GM23338 (cell line): Measurements from ENCODE around the gene ZBTB24. TPM values are rescaled to one million over a fixed set of nuclear protein-coding genes. Genes with fewer than 3 reads are reported as not detected.

ENCODE experiments used
- ATAC-seq: fragments of 200-7000 bp; cut with Tn5 transposase; 3 replicates; pipeline ENCODE4 v1.9.1; 2020
- DNase-seq: peaks from one replicate; pipeline ENCODE4 v3.0.0-alpha.2; 2015; ENCODE audit warnings: low spot score
- H2AFZ ChIP-seq: fragments of 200-600 bp; sonication (generic); 2 replicates; pipeline ENCODE4 v1.8.0; 2016; ENCODE audit warnings: antibody characterized with exemption, mild to moderate bottlenecking, moderate library complexity
- H3F3A ChIP-seq: fragments of 200-600 bp; sonication (generic); replicated peaks from 2 replicates; pipeline ENCODE4 v1.8.0; 2017; ENCODE audit warnings: antibody characterized with exemption, mixed run types, low read depth
- H3K27ac ChIP-seq: fragments of 200-600 bp; sonication (generic); 2 replicates; pipeline ENCODE4 v1.6.1; 2016; ENCODE audit warnings: low read depth
- H3K27me3 ChIP-seq: fragments of 200-600 bp; sonication (generic); 2 replicates; pipeline ENCODE4 v1.8.0; 2016; ENCODE audit warnings: mild to moderate bottlenecking, mixed run types, moderate library complexity; ENCODE audit not compliant: insufficient read depth
- H3K36me3 ChIP-seq: fragments of 200-600 bp; sonication (generic); 2 replicates; pipeline ENCODE4 v1.8.0; 2016; ENCODE audit warnings: mild to moderate bottlenecking; ENCODE audit not compliant: insufficient read depth
- H3K4me1 ChIP-seq: fragments of 200-600 bp; sonication (generic); 2 replicates; pipeline ENCODE4 v1.8.0; 2016; ENCODE audit warnings: mild to moderate bottlenecking, moderate library complexity; ENCODE audit not compliant: insufficient read depth
- H3K4me2 ChIP-seq: fragments of 200-600 bp; sonication (generic); 2 replicates; pipeline ENCODE4 v1.7.1; 2017; ENCODE audit warnings: mixed run types
- H3K4me3 ChIP-seq: fragments of 200-600 bp; sonication (generic); 2 replicates; pipeline ENCODE4 v1.6.1; 2016; ENCODE audit warnings: mixed run types
- H3K79me2 ChIP-seq: fragments of 200-600 bp; sonication (generic); replicated peaks from 2 replicates; pipeline ENCODE4 v1.8.0; 2017; ENCODE audit warnings: mild to moderate bottlenecking; ENCODE audit not compliant: insufficient read depth
- H3K9me2 ChIP-seq: fragments of 200-600 bp; sonication (generic); 2 replicates; pipeline ENCODE4 v1.8.0; 2017; ENCODE audit not compliant: insufficient read depth
- H4K20me1 ChIP-seq: fragments of 200-600 bp; sonication (generic); replicated peaks from 2 replicates; pipeline ENCODE4 v1.8.0; 2017; ENCODE audit warnings: mild to moderate bottlenecking; ENCODE audit not compliant: insufficient read depth
- H3K27ac Mint-ChIP-seq: 2 replicates; pipeline ENCODE4 v1.8.0; 2020; ENCODE audit warnings: inconsistent platforms, mild to moderate bottlenecking, moderate library complexity, mixed read lengths
- H3K27me3 Mint-ChIP-seq: 3 replicates; pipeline ENCODE4 v1.8.0; 2022; ENCODE audit warnings: low read depth, mild to moderate bottlenecking, moderate library complexity, mixed read lengths, inconsistent platforms; ENCODE audit not compliant: insufficient read depth, poor library complexity
- H3K36me3 Mint-ChIP-seq: 3 replicates; pipeline ENCODE4 v1.8.0; 2021; ENCODE audit warnings: low read depth, mild to moderate bottlenecking, inconsistent platforms, moderate library complexity, mixed read lengths
- H3K4me1 Mint-ChIP-seq: 3 replicates; pipeline ENCODE4 v1.8.0; 2020; ENCODE audit warnings: mild to moderate bottlenecking, inconsistent platforms, mixed read lengths
- H3K4me3 Mint-ChIP-seq: 3 replicates; pipeline ENCODE4 v1.8.0; 2021; ENCODE audit warnings: moderate library complexity, mild to moderate bottlenecking, inconsistent platforms, mixed read lengths
- H3K9me3 Mint-ChIP-seq: 3 replicates; pipeline ENCODE4 v1.8.0; 2020; ENCODE audit warnings: moderate library complexity, mild to moderate bottlenecking, inconsistent platforms, mixed read lengths
- CTCF ChIP-seq, 2 experiments: fragments of 200-600 bp in 1 of 2; sonication (generic) in 1 of 2; conservative IDR thresholded peaks; 2 replicates each; pipeline versions ENCODE4 v1.5.1 to v1.6.1; 2016 to 2017; ENCODE audit warnings: antibody characterized with exemption in 2 of 2, low read depth in 2 of 2, mild to moderate bottlenecking in 2 of 2, moderate library complexity in 1 of 2
- NANOG ChIP-seq: IDR thresholded peaks from 2 replicates; pipeline ENCODE4 v1.6.1; 2016; ENCODE audit warnings: antibody characterized with exemption, borderline replicate concordance
- POLR2AphosphoS5 ChIP-seq: IDR thresholded peaks from 2 replicates; pipeline ENCODE4 v1.6.1; 2016; ENCODE audit warnings: antibody characterized with exemption, low read depth
- ZNF331 ChIP-seq: fragments of 250-450 bp; sonication (Bioruptor Pico); IDR thresholded peaks from 2 replicates; pipeline ENCODE4 v1.5.0; 2020; ENCODE audit warnings: low read depth, mild to moderate bottlenecking, moderate library complexity
- ZNF462 ChIP-seq: fragments of 250-450 bp; sonication (Bioruptor Pico); IDR thresholded peaks from 2 replicates; pipeline ENCODE4 v1.5.0; 2020; ENCODE audit warnings: mild to moderate bottlenecking, moderate library complexity
- polyA plus RNA-seq: library from polyadenylated mRNA; unstranded; fragments of >200 nt; fragmentation: Nextera tagmentation; extraction: Ambion mirVana; gene quantifications from 2 replicates; pipeline ENCODE4 v1.2.1, GENCODE V29; 2016
- total RNA-seq: library from RNA; depleted of rRNA; stranded (reverse); fragments of >200 nt; shearing (Covaris generic); gene quantifications from 2 replicates; pipeline ENCODE4 v1.2.3, GENCODE V29; 2014

The ZBTB24 gene
- total and polyA plus RNA-seq, 2 experiments from 2014 or later, result 7.9 to 22.0 TPM

GRCh38 chr6:109441069-109441816 is 41.8 kb downstream of the ZBTB24 start:
- H3K27ac ChIP-seq, result no peak overlapping the region
- Mint-ChIP-seq H3K27me3 (peaks cover 23% of the 10 kb centered on the region), H3K36me3 (peaks cover 28% of the 10 kb centered on the region), H3K9me3 (no peaks in the 10 kb centered on the region), H3K4me3 (peak overlapping the region; percentile 96), H3K4me1 (peaks cover 12% of the 10 kb centered on the region; the same call in 2 of the 3 replicates), H3K27ac (peak overlapping the region; percentile 89)
- TF ChIP-seq NANOG (no peak), POLR2AphosphoS5 (peak; percentile 12; the same call in 1 of the 2 replicates), ZNF462 (CRISPR knock-in tag) (no peak), CTCF (conservative IDR thresholded peaks at IDR 0.05; ENCODE audit: low read depth in 2 of 2) (peak in 1 of 2 experiments; percentile 25; a peak in 2 of 4 replicates), ZNF331 (CRISPR knock-in tag) (no peak)
- H3K4me2 ChIP-seq, result peak overlapping the region; percentile 88
- DNase-seq (peak; percentile 83), ATAC-seq (peak; percentile 69)
- peaks cover 3% of the 10 kb centered on the region; the same call in 1 of the 2 replicates for H3K36me3 ChIP-seq
- peaks cover 5% of the 10 kb centered on the region; the same call in 1 of the 2 replicates for H3F3A ChIP-seq
- peak overlapping the region; percentile 98 for H2AFZ ChIP-seq
- H4K20me1 ChIP-seq, result no peaks in the 10 kb centered on the region; the same call in 1 of the 2 replicates
- H3K4me3 ChIP-seq, result peak overlapping the region; percentile 92
- H3K79me2 ChIP-seq, result no peaks in the 10 kb centered on the region
- H3K9me2 ChIP-seq, result no peaks in the 10 kb centered on the region
- H3K27me3 ChIP-seq, result peaks cover 14% of the 10 kb centered on the region
- peaks cover 8% of the 10 kb centered on the region; the same call in 1 of the 2 replicates for H3K4me1 ChIP-seq
